GM18499 (cell line): ENCODE results near the gene UST.
A peak's percentile ranks its signal among the peaks of the same experiment; 100 is the strongest.
"Not testable (repeated sequence)": the region's sequence is repeated elsewhere in the genome, so short reads cannot be mapped to it uniquely, and the experiment has no call there.

Experiments used
- ATAC-seq: cut with Tn5 transposase; IDR thresholded peaks from one replicate; pipeline ENCODE4 v1.9.1; 2021; ENCODE audit warnings: moderate number of reproducible peaks; ENCODE audit not compliant: insufficient read depth, unreplicated experiment

UST gene

GRCh38 chr6:148764259-148765020 is 17.6 kb downstream of the UST start:
- ATAC-seq: not testable (repeated sequence)

- no peak for ATAC-seq
These were observed 19.3 kb downstream of the UST start for GRCh38 chr6:148765898-148766808.

GRCh38 chr6:148768646-148769270 is 21.9 kb downstream of the UST start:
- no peak for ATAC-seq

GRCh38 chr6:148769304-148769968 is 22.6 kb downstream of the UST start:
- no peak for ATAC-seq

- ATAC-seq: no peak
These were observed 23.8 kb downstream of the UST start for GRCh38 chr6:148770408-148771211.

- ATAC-seq: no peak
These were observed 24.4 kb downstream of the UST start for GRCh38 chr6:148771212-148771601.

- ATAC-seq: no peak
These were observed 25.2 kb downstream of the UST start for GRCh38 chr6:148771896-148772554.

GRCh38 chr6:148775161-148775560 is 28.3 kb downstream of the UST start:
- ATAC-seq: no peak

GRCh38 chr6:148776321-148777308 is 29.8 kb downstream of the UST start:
- ATAC-seq: no peak

GRCh38 chr6:148779142-148779562 is 32.3 kb downstream of the UST start:
- ATAC-seq: no peak

GRCh38 chr6:148780423-148780822 is 33.6 kb downstream of the UST start:
- ATAC-seq: not testable (repeated sequence)

- ATAC-seq: peak; percentile 94
These were observed 34.1 kb downstream of the UST start for GRCh38 chr6:148780918-148781436.

- ATAC-seq: no peak
These were observed 43.1 kb downstream of the UST start for GRCh38 chr6:148789948-148790347.

- no peak for ATAC-seq
These were observed 43.6 kb downstream of the UST start for GRCh38 chr6:148790404-148790803.

- ATAC-seq: peak; percentile 95
These were observed 44.0 kb downstream of the UST start for GRCh38 chr6:148790817-148791216.

GRCh38 chr6:148791372-148791771 is 44.5 kb downstream of the UST start:
- no peak for ATAC-seq

- no peak for ATAC-seq
These were observed 46.9 kb downstream of the UST start for GRCh38 chr6:148793721-148794120.

- no peak for ATAC-seq
These were observed 48.0 kb downstream of the UST start for GRCh38 chr6:148794797-148795196.
